SK-N-DZ (cell line): ENCODE measurements around the gene SELPLG.
"Not testable (repeated sequence)": the region's sequence is repeated elsewhere in the genome, so short reads cannot be mapped to it uniquely, and the experiment has no call there.

Experiments used
- DNase-seq: peaks from one replicate; pipeline ENCODE4 v3.0.0-alpha.2; 2015; ENCODE audit warnings: low spot score

The SELPLG gene

DNA sequence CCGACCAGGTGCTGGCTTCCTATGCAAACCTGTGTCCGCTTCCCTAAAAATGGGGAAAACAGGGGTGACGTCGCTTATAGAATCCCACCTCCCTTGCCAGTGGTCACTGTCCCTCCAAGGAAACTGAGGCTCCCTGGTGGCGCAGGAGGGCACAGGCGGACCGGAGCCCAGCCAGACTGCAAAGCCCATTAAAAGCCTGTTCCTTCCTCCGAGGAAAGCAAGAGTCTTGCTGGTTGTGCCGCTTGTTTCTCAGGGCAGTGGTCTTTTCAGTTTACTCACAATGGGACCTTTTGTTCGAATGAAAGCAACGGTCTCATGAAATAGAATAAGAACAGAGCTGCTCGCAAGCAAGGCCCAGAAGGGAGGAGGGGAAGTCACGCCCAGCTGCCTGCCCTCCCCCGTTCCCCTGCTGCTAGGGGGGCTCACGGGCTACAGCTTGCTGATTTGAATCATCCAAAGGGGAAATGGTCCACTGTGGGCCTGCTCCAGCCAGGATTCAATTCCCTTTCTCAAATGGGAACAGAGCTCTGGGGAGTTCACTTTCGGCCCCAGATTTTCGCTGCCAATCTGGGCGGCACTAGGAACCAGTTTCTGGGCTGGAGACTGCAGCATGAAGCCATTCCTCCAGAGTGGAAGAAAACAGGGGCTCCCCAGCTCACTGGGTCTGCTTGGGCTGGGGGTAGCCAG is 4.6 kb upstream of the SELPLG start:
- no peak for DNase-seq

- DNase-seq, result no peak
These were observed 3.7 kb upstream of the SELPLG start for GRCh38 chr12:108637222-108637971.

GRCh38 chr12:108635997-108636808 is 2.5 kb upstream of the SELPLG start:
- DNase-seq, result no peak

- DNase-seq, result no peak
These were observed 1.7 kb upstream of the SELPLG start for GRCh38 chr12:108635201-108635996.

- no peak for DNase-seq
These were observed 652 bp upstream of the SELPLG start for GRCh38 chr12:108634341-108634751.

- DNase-seq, result no peak
These were observed 587 bp downstream of the SELPLG start for GRCh38 chr12:108633081-108633533.

DNA sequence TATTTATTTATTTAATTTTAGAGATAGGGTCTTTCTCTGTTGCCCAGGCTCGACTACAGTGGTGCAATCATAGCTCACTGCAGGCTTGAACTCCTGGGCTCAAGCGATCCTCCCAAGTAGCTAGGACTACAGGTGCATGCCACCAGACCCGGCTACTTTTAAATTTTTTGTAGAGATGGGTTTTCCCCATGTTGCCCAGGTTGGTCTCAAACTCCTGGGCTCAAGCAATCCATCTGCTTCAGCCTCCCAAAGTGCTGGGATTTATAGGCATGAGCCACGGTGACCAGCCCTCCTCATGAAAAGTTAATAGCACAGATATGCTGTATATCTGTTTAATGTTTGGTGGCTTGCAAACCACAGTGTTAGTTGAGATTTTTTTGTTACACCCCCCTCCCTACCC is 2.4 kb downstream of the SELPLG start:
- not testable (repeated sequence) for DNase-seq

- DNase-seq, result no peak
These were observed 3.0 kb downstream of the SELPLG start for GRCh38 chr12:108630481-108631207.

- DNase-seq, result no peak
These were observed 3.7 kb downstream of the SELPLG start for GRCh38 chr12:108629824-108630476.

DNA sequence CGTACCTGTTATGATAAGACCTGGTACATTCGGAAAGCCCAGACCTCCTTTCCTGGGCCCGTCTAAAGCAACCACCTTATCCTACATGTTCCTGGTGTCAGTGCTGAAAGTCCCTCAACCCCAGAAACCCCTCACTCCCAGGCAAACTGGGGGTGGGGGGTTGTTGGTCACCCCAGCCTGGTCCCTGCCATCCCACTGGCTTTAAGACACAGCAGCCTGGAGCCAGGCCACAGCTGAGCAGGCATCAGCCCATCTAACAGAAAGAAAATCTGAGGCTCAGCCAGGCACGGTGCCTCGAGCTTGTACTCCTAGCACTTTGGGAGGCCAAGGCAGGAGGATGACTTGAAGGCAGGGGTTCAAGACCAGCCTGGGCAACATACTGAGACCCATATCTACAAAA is 4.5 kb downstream of the SELPLG start:
- no peak for DNase-seq

DNA sequence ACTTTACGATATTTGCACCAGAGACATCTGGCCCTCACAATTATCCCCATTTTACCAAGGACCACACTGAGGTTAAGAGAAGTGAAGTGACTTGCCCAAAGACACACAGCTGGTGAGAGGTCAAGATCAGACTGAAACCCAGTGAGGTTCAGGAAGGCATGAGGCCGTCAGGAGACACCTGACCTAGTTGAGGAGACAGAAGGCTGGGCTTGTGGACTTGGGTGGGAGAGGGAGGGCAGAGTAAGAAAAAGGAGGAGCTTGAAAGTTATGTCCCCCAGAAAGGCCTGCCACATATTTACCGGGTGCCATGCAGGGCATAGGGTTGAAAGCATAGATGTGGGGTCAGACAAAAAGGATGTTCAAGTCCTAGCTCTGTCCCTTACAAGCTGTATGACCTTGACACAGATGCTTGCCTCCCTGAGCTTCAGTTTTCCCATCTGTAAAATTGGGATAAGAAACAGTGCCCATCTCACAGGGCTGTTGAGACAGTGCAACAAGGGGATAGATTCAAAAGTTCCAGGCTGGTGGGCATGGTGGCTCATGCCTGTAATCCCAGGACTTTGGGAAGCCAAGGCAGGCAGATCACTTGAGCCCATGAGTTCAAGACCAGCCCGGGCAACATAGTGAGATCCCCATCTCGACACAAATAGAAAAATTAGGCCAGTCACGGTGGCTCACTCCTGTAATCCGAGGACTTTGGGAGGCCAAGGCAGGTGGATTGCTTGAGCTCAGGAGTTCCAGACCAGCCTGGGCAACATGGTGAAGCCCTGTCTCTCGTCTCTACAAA is 6.4 kb downstream of the SELPLG start:
- no peak for DNase-seq

DNA sequence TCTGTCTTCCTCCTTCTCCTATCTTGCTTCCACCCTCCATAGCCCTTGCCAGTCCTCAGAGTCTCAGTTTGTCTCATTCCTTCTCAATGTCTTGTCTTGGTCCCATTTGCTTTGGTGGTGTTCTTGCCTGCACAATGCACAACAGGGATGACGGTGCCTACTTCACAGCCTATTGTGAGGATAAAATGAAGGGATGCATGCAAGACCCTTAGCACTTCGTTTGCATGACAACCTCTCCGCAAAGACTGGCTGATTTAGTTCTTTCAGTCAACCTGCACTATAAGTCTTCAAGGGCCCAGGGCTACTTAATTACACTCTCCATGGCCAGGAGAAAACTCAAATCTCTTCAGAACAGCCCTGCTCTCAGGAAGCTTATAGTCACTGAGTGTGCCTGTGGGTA is 8.5 kb downstream of the SELPLG start:
- DNase-seq, result no peak

- DNase-seq, result no peak
These were observed 10.1 kb downstream of the SELPLG start for GRCh38 chr12:108623577-108623976.

DNA sequence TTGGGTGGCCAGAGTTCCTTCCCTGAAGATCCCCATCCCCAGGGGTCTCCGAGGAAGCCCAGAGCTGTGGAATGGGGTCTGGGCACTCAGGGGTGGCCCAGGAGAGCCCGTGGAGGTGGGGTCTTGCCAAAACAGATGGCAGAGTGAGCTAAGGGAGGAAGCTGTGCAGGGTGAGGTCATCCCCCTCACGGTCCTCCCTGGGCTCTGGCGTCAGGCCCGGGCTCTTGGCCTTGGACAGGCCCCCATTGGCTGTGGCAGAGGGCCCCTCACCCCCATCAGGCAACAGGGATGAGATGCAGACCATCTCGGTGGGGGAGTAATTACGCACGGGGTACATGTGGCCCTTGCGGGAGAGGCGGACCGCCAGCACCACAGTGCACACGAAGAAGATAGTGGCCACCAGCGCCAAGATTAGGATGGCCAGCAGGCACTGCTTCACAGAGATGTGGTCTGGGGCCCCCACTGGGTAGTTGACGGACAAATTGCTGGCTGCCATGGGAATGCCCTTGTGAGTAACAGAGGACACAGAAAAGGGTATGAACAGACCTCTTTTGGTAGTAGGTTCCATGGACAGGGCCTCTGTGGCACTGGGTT is 10.7 kb downstream of the SELPLG start:
- DNase-seq, result no peak

- peak; percentile 40 for DNase-seq
These were observed 11.3 kb downstream of the SELPLG start for GRCh38 chr12:108622421-108622820.

DNA sequence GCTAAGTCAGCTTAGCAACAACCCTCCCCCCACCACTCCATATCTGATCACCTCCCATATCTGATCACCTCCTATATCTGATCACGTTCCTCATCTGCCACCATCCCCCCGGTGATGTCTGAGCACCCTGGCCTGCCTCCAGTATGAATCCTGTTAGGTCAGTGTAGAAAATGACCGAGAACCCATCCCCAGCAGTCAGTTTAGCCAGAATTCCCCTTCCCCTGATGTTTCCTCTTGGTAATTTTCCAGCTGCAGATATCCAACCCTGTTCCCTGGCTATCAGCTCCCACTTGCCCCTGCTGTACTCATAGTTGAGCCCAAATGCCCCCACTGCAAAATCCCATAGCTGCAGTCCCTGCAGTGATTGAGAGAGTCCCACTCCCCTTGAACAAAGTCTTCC is 12.5 kb downstream of the SELPLG start:
- DNase-seq, result no peak

DNA sequence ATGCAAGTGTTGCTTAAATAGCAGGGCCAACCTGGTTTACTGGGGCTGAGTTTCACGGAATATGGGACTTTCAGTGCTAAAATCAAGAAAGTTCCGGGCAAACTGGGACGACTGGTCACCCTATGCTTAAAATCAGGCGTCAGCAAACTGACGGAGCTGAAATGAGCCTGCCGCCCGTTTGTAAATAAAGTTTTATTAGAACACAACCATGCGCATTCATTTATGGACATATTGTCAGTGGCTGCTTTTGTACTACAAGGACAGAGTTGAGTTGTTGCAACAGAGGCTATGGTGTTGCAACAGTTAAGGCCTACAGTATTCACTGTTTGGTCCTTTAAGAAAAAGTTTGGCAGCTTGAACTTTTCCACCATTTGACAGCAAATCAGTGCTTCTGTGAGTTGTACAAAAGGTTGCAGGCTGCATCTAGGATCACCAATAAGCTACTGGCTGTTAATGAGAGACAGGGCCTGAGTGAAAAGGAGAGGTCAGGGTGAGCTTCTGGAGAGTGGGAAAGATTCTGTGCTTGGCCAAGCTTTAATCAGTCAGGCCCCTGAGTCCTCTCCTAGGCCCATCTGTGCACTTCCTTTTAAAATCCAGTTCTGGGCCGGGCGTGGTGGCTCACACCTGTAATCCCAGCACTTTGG is 13.3 kb downstream of the SELPLG start:
- DNase-seq, result no peak

DNA sequence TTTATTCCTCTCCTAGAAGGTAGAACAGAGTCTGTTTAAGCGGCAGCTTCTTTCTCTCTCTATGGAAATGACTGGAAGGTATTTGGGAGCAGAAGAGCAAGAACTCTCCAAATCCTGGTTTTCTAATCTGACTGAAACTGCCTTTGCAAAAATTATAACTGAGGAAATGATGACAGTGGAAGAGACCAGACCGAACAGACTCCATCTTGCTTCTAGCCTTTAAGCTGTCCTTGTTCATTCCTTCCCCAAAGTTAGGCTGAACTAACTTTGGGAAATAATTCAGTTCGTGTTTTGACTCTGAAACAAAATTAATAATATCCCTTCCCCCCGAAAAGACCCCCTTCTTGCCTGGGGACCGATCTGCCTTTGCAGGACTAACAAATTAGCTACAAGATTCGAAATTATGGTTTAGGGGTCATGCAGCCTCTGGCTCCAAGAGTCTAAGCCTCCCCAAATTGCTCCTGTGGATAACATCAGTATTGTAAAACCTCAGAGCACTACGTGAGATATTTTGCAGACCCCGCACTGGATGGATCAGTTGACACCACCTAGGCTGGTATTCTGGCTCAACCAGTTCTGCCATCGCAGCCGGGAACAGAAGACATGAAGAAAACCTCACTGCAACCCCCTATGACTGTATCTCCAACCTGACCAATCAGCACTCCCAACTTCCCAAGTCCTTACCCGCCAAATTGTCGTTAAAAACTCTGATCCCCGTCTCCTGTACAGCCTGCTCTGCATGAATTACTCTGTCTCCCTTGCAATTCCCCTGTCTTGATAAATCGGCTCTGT is 14.1 kb downstream of the SELPLG start:
- DNase-seq, result no peak
